HT-29 (cell line): ENCODE measurements around the gene HK2. TPM values are rescaled to one million over a fixed set of nuclear protein-coding genes. Genes with fewer than 3 reads are reported as not detected.
A peak's percentile ranks its signal among the peaks of the same experiment; 100 is the strongest.
"Not testable (repeated sequence)": the region's sequence is repeated elsewhere in the genome, so short reads cannot be mapped to it uniquely, and the experiment has no call there.

Source experiments
- DNase-seq: peaks from one replicate; pipeline ENCODE4 v3.0.0-alpha.2; 2015; ENCODE audit warnings: low spot score
- total RNA-seq: library from RNA; depleted of rRNA; stranded (reverse); fragments of >200 nt; shearing (Covaris generic); gene quantifications from 2 replicates; pipeline ENCODE4 v1.2.3, GENCODE V29; 2014

The HK2 gene
- total RNA-seq, 1 experiment from 2014 or later, result 23.7 TPM

DNA sequence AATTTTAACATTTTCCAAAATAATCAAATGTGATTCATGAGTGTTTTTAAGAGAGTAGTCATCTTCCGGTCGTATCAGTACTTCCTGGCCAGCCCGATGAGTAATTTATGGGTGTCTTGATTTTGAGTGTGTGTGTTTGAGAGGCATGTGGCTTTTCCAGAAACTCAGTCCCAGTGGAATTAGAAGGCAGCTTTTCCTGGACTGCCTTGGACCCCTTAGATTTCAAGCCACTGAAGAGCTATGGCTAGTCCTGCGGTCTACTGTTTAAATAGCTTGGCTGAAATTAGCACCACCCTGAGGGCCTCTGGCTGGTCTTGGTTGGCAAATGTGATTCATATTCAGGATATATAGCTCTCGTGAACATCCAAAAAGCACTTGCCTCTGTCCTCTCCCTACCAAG is 59.4 kb downstream of the HK2 start:
- DNase-seq, result no peak

DNA sequence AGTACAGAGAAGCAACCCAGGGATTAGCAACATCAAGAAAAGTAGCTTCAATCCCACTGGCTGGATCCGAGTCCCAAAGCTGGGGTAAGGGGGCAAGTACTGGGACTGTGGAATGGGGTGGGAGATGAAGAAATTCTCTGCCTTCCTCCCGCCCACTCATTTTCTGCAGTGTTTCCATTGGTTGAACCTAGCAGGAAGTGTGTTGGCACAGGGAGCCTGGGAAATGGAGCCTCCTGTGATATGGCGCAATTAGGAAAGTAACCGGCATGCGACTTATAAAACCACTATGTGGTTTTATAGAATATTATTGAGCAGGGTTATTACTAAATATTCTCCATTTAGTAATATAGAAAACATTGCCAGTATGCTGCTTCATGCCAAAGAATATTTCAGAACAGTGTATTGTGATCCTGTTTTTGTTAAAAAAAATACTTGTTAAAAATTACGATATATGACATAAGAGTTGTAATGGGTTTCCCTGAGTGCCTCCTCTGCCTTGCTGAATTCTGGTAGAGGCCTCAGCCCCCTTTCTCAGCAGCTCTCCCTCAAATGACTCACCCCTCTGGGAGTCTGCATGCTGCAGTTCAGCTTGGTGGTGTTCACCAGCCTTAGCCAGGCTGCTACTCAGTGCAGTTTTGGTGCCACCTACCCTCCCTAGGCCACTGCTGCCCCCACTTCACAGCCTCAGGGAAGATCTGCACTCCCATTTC is 60.5 kb downstream of the HK2 start:
- no peak for DNase-seq

DNA sequence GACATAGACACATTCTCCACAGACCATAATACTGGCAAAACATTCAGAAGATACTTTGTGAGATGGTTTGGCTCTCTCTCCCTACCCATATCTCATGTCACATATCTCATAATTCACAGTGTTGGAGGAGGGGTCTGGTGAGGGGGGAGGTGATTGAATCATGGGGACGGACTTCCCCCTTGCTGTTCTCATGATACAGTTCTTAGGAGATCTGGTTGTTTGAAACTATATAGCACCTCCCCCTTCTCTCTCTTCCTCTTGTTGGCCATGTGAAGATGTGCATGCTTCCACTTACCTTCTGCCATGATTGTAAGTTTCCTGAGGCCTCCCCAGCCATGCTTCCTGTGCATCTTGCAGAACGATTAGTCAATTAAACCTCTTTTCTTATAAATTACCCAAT is 61.1 kb downstream of the HK2 start:
- DNase-seq, result no peak

DNA sequence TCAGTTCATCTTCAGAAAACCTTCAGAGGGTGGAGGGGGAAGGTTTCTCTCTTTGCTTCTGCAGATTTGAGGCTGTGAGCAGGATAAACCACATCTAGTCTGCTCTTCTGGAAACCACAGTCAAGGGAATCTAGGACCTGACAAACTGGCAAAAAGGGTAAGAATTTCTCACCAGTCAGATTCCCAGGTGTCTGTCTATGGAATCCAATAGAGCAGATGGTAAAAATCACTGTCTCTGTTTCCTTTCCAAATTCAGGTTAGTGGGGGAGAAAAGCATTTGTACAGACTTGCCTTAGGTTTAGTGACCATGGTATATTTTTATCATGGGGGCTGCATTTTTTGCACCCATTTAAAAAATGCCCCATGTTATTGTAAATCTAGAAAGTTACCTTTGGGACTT is 62.3 kb downstream of the HK2 start:
- DNase-seq, result no peak

DNA sequence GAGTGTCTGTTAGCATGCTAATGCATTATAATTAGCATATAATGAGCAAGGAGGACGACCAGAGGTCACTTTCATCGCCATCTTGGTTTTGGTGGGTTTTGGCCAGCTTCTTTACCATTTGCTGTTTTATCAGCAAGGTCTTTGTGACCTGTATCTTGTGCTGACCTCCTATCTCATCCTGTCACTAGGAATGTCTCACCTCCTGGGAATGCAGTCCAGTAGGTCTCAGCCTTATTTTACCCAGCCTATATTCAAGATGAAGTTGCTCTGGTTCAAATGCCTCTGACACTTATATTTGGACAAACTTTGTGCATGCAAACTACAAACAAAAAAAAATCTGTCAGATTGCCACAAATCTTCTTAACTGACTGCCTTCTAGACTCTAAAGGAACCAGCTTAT is 66.3 kb downstream of the HK2 start:
- not testable (repeated sequence) for DNase-seq

DNA sequence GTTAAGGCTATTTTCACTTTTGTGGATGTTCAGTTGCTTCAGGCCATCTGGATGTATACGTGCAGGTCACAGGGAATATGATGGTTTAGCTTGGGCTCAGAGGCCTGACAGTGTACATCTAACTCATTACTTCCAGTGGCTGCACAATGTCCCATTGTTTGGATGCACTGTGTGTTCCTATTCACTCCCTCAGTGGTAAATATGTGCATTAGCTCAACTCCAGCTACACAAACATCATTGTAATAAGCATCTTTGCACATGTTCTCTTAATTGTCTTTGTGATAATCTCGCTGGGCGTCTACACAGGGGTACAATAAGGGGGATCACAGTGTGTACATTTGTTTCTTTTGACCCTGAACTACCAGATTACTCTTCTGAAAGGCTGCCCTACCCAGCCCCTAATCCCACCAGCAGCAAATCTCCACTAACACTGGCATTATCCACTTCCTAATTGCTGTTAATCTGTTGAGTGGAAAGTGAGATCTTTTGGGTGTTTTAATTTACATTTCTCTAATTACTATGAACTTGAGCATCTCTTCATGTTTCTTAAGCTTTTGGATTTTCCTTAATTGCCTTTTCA is 68.4 kb downstream of the HK2 start:
- peak; percentile 23 for DNase-seq

DNA sequence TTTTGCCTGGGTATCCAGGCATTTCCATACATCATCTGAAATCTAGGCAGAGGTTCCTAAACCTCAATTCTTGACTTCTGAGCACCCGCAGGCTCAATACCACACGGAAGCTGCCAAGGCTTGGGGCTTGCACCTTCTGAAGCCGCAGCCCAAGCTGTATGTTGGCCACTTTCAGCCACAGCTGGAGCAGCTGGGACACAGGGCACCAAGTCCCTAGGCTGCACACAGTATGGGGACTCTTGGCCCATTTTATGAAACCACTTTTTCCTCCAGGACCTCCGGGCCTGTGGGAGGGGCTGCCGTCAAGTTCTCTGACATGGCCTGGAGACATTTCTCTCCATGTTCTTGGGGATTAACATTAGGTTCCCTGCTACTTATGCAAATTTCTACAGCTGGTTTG is 72.5 kb downstream of the HK2 start:
- DNase-seq, result no peak

DNA sequence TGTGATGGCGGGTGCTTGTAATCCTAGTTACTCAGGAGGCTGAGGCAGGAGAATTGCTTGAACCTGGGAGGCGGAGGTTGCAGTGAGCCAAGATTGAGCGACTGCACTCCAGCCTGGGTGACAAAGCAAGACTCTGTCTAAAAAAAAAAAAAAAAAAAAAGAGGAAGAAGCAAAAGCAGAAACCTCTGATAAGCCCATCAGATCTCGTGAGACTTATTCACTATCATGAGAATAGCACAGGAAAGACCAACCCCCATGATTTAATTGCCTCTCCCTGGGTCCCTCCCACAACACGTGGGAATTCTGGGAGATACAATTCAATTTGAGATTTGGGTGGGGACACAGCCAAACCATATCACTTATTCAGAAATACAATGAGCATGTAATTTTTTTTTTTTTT is 73.6 kb downstream of the HK2 start:
- DNase-seq, result not testable (repeated sequence)

DNA sequence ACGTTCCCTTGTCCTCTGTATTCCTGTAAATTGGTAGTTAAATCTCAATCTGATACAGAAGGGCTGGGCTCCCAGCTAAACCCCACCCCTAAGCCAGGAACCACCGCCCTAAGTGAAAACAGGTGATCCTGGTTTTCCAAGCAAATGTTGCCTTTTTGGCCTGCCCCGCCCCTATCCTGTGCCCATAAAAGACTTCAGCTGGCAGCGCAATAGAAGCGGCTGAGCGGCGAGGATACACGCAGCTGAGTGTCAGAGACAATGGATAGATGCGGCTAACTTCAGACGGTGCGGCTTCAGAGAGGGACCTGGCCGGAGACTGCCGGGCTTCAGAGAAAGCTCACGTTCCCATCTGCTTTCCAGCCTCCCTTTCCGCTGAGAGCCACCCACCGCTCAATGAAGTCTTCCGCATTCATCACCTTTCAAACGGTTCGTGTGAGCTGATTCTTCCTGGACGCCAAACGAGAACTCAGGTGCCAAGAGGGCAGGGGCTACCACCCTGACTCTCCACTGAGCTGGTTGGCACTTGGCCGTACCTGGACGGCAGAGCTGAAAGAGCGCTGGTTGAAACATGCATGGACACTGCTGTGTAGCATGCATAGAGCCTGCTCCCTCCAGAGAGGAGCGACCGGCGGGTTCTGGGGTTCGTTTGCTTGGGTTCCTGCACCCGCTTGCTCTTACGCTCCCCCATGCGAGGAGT is 75.0 kb downstream of the HK2 start:
- no peak for DNase-seq

DNA sequence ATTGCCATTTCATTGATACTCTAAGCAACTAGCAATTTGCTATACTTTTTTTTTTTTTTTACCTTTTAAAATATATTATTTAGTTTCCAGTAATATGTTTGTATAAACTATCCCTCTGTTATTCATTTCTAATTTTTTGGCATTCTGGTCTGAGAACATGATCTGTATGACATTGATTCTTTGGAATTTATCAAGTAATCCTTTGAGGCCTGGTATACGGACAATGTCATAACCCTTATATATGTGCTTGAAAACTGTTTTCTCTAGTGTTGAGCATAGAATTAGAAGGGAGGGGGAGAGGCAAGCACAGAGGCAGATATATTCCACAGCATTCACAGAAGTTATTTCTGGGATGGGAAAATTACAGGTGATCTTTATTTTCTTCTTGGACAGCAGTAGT is 76.3 kb downstream of the HK2 start:
- DNase-seq, result no peak

DNA sequence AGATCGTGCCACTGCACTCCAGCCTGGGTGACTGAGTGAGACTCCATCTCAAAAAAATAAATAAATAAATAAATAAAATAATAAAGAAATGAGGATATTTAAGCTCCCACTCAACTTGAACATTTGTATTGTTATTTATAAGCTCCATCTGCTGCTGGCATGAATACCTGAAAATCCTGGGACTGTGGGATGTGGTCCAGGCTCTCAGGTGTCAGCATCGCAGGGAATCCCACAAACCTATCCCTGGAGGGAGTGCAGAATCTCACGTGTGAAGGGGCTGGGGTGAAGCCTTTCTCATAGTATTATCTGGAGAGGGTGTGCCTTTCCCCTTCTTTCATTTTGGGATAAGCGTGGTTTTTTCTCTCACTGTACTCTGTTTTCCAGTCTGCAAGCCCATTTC is 77.1 kb downstream of the HK2 start:
- no peak for DNase-seq

DNA sequence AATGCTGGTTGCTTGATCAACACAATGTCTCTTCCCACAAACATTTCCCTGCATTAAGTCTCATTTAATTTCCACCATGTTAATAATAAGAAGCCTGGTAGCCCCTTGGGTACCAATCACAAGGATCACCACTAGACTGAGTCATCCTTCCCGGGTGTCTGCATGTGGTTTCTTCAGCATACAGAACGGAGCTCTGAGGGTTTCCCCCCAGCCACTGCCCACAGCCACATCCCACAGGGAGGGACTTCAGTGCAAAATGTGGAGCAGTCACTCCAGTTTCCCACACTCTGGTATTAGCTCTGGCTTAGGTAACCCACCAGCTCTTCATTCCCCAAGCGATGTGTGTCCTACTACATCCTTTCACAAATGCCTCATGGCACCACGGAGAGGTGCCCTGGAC is 81.8 kb downstream of the HK2 start:
- DNase-seq, result no peak

DNA sequence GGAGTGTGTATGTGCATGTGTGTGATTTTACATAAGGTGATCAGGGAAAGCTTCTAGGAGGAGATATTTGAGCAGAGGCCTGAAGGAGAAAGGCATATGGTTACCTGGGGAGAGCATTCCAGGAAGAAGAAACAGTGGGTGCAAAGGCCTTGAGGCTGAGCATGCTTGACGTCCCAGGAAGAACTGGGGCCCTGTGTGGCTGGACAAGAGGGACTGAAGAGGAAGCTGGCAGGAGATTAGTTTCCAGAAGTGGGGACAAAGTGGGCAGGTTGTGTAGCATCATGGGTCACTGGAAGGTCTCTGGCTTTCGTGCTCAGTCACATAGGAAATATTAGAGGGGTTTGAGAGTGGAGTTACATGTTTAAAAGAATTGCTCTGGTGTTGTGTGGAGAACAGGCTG is 82.5 kb downstream of the HK2 start:
- DNase-seq, result no peak

DNA sequence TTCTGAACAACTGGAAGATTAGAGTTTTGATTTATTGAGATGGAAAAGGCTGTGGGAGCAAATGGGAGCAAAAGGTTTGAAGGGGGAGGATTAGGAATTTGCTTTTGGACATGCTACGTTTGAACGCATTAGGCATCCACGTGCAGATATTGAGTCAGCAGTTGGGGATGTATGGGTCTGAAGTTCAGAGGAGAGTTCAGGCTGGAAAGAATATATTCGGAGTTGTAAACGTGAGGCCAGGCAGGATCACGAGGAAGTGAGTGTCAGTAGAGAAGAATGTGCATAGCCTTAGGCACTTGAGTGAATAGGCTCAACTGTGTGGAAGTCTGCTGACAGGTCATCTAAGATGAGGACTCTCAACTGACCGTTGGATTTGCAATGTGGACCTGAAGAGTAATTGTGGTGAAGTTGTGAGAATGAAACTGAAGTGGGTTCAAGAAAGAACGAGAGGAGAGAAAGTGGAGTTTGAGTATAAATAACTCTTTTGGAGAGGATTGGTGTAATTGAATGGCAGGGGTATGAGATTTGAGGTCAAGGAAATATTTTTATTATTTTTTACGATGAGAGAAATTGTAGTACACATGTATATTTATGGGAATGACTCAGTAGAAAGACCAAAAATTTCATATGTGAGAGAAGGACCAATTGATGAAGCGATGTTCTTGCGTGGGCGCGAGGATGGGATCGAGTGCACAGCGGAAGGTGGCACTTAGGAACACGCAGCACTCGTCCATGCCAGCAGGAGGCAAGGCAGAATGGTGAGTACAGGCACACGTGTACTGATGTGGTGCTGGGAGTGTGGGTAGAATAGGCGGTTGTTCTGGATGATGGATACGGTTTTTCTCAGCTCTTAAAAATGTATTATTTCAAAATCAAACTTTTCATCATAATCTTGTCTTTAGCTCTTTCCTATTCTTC is 84.0 kb downstream of the HK2 start:
- DNase-seq, result no peak

DNA sequence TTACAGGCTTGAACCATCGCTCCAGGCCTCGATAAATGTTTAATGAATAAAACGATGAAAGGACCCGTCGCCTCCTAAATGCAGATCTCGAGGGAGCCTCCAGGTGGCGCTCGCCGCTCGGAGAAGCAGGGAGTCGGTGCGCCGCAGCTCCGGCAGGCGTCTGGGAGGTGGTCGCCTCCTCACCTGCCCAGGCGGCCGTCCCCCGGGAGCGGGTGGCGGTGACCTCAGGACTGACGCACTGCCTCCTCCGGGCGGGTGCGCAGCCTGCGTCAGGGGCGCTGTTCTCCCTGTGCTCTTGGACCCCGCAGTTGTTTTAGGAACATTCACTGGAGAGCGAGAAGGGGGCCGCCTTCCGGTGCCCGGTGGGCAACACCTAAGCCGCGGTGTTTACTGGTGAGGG is 85.9 kb downstream of the HK2 start:
- DNase-seq, result peak; percentile 60

DNA sequence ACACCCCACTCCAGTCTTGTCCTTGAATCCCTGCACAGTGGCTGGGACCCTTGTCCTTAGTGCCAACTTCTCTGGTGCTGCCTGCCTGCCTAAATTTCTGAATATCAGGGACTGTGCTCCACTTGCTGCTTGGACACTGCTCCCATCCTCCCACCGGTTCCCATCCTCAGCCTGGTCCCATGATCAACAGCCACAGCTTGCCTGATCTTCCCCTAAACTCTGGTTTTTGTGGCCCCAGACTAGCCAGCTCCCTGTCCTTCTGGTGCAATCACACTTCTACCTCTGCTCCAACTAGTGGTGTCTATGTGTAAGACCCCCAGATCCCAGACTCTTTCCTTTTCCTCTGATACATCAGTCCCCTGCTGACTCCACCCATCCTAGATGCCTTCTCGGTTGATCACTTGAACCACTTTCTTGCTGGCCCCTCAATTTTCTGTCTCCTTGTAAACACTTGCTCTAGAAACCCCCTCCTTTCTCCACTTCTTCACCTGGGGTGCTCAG is 87.4 kb downstream of the HK2 start:
- DNase-seq, result no peak

DNA sequence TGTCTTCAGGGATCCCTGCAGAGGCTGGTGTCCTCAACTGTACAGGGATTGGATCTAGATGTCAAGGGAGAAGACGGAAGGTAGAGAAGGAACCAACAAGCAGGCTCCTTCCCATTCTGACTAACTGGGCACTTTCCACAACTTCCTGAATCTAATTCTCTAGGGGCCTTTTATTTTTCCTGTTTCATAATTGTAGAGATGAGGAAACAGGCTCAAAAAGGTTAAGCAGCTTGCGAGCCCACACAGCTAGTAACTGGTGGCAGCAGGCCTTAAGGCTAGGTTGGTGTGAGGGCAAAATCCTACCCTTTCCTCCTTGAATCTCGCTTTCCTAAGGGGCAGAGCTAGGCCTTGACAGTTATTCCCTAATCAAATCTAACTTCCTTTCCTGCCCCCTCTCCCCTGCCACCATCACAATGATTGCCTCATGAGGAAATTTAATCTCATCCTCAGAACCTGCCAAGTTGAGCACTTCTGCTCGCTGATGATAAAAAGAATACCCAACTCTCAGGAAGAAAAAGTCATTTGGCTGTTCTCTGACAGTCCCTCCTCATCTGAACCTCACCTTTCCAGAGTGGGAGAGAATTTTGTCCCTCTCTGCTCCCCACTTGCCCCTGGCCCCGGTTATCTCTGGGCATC is 88.8 kb downstream of the HK2 start:
- no peak for DNase-seq

DNA sequence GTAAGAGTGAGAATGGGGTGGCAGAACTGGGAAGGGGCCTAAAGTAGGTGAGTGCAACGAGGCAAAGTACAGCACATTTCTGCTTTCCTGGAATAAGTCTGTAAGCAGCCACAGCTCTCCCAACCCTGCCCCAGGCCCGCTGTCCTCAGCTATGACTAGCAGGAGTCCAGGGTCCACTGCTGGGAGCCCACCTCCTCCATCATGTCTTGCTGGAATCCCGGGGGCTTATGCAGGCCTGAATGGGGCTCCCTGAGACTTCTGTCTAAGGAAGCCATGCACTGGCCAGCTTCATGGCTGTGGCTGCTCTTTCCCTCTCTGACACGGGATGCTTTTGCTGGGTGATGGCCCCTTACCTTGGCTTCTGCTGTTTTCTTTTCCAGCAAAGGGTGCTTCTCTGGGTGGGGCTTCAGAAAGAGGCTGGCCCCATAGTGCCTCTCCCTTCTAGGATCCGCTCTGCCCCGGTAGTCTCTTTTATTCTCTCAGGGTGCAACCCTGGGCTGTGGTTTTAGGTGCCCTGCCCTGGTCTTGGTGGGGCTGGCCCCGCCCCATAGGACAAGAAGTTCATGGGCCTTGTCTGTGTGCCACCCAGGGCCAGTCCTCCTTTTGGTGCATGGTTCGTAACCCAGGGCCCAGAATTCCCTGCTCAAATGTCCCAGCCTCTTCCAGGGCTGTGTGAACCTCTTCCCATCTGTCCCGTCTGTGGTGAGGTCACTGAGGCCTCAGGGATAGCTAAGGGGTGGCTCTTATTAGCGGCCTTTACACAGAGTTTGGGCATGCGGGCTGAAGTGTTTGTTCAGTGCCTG is 90.7 kb downstream of the HK2 start:
- DNase-seq, result no peak

DNA sequence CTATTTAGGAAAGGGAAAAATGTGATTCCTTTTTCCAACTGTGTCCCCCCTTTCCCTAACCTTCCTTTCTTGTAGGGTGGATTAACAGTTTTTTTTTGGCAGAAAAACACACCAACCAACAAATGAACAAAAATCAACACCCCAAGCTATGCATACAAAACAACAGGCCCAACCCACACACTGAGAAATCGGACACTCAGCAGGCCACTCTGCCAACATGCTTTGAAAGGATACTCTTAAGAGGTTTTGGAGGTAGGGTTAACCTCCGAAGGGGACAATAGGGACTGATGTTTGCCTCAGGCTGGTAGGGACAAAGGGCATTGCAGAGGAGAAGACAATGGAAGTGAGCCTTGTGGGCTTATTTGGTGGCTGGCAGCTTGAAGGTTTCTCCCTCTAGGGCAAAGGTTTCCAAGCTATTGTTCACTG is 91.4 kb downstream of the HK2 start:
- no peak for DNase-seq

DNA sequence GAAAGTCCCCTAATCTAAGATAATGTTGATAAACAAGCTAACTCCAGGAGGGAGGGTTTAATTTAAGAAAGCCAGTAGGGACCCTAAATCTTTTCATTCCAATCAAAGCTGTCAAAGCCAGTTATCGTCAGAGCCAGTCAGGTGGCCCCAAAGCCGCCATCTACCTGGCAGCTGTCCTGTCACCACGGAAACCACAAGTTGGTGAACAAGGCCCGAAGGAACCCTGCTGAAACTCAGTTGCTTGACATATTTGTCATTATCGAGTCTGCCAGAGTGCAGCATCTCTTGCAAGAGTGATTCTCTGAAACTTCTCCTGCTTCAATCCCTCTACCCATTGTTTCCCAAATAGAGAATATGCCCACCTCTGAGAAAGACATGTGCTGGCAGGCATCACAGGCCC is 93.7 kb downstream of the HK2 start:
- DNase-seq, result no peak
